ENCODE measurements around the gene GALNT18. TPM values are rescaled to one million over a fixed set of nuclear protein-coding genes. Genes with fewer than 3 reads are reported as not detected.
"Not testable (repeated sequence)": the region's sequence is repeated elsewhere in the genome, so short reads cannot be mapped to it uniquely, and the experiment has no call there.

The GALNT18 gene
- total RNA-seq, 1 donor from 2014 or later = 1.2 TPM

DNA sequence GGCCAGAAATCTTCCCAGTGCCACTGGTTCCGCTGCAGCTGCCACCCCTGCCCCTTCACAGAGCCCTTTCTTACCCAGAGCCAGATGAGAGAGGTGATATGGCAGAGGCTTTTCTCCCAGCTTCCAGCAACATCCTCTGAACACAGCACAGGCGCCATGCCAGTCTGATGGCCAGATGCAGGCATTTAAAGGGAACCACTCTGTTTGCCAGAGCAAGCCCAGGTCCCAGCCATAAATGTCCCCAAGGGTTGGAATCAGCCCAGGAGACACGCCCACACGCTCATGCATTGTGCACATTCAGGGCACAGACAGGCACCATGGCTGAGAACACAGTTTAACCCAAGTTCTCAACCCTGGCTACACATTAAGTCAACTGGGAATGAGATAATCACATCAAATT is 154.5 kb downstream of the GALNT18 start:
- intact Hi-C loops (cut with micrococcal nuclease) = no loop called here

DNA sequence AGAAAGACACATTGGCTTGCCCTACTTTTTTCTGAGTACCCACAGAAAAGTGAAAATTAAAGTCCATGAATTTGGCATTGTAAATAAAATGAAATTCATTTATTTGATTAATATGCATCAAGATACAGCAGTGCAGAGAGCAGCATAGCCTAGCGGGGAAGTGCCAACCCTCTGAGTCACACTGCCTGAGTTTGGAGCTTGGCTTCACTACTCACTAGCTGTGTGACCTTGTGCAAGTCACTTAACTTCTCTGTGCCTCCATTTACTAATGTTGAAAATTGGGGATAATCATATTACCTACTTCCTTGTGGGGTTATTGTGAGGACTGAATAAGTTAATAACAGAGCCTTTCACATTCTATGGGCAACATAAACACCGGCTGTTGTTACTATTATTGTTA is 157.2 kb downstream of the GALNT18 start:
- intact Hi-C loops (cut with micrococcal nuclease) = no loop called here

- intact Hi-C loops (cut with micrococcal nuclease) = no loop called here
Observed at GRCh38 chr11:11463405-11463804, 158.4 kb downstream of the GALNT18 start.

DNA sequence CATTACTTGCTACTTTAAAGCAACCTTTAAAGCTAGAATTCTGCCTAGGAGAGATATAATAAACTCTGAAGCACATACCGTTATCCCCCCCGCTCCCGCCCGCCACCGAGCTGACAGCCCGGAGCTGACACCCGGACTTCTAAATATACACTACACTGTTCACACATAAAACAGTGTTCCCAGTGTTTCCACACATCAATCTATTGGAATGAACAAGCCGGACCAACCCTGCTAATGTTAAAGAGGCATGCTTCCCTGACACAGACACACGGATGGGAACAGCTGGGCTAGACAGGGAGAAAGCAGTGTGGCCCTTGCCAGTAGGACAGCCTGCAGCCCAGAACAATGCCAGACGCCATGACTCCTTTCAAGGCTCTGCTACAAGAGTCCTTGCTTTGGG is 160.3 kb downstream of the GALNT18 start:
- intact Hi-C loops (cut with micrococcal nuclease) = no loop called here

GRCh38 chr11:11459578-11459977 is 162.2 kb downstream of the GALNT18 start:
- intact Hi-C loops (cut with micrococcal nuclease) = no loop called here

DNA sequence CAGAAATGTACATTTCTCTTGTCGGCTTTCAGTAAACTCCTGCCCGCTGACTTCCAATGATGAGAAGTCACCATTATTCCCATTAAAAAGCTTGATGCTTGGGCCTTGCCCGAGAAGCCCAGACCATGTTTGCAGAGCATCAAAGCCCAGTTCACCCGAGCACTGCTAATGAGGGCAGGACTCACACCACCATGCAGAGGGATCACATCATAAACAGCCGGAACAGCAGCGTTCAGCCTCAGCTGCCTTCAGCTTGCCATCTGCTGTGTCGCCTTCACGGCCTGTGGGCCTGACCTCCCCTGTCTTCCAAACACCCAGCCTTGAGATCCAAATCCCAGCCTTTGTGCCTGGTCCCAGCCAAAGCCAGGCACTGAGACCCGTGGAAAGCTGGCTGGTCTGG is 163.3 kb downstream of the GALNT18 start:
- intact Hi-C loops (cut with micrococcal nuclease) = no loop called here

DNA sequence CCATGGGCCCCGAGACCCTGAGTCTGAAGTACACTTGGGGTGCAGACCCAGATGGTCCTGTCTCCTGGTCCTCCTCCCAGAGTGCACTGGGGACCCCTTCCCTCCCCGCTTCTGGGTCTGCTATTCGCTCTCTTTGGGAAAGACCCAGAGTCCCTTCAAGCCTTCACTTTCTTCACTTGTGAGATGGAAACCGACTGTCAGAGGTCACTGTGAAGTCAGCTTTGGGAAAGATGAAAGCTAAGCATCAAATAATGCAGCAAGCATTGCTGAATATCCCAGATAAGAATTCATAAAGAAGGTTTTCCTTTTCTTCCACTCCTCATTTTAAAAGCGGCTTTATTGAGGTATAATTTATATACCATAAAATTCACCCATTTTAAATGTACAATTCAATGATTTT is 163.8 kb downstream of the GALNT18 start:
- intact Hi-C loops (cut with micrococcal nuclease) = no loop called here

DNA sequence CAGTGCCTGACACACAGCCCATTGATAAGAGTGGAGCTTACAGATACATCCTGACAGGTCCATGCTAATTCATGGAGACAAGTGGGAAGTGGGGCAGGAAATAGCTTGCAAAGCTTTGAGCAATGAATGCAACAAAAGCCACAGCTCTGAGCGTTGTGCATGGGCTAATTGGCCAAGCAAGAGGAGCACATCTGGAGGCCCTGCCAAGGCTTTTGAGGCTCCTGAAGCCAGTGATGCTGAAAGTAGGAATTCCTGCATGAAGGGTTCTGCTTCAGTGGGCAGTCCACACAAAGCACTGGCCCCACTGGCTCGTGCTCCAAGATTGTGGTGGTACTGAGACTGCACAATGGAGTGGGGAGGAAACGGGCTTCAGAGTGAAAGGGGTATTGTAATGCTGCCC is 164.9 kb downstream of the GALNT18 start:
- intact Hi-C loops (cut with micrococcal nuclease) = no loop called here

DNA sequence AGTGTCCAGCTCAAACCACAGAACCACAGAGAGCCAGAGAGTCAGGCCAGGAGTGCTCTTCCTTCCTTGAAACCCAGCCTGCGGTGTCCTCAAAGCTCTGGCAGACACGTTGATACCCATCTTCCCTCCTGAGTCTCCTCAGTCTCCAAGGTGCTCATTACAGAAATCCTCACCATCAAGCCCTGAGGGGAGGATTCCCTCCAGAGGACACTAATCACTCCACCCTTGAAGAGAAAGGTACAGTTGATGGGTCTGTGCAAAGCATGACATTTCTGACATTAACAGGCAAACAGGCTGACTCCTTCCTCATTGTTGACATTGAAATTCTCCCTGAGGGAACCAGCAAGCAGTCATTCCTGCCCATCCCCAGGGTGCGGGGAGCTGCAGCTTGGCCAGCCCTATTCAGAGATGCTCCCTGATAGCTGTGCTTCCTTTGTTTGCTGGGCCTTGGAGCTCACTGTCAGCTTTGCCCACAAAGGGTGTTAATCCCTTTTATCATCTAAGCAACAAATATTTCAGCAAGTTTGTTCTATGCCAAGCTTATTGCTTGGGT is 167.1 kb downstream of the GALNT18 start:
- intact Hi-C loops (cut with micrococcal nuclease) = no loop called here

GRCh38 chr11:11451501-11452005 is 170.3 kb downstream of the GALNT18 start:
- intact Hi-C loops (cut with micrococcal nuclease) = no loop called here

- intact Hi-C loops (cut with micrococcal nuclease) = no loop called here
Observed at GRCh38 chr11:11450744-11451362, 171.0 kb downstream of the GALNT18 start.

DNA sequence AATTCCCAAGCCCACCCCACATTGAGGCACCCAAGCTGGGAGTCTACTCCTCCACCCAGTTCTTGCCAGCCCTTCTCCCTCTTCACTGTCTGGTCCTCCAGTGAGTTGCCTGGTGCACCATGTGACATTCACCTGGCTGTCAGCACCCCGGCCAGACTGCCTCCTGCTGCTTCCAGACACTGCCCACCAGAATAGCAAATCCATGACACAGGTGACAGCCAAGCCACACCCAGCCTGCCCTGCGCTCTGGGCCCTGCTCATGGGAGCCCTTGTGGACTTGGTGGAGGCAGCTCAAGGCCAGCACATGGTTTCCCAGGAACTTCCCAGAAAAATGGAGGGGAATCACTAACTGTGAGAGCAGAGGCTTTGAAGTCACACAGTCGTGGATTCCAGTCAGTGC is 172.5 kb downstream of the GALNT18 start:
- intact Hi-C loops (cut with micrococcal nuclease) = no loop called here

GRCh38 chr11:11448626-11449025 is 173.2 kb downstream of the GALNT18 start:
- intact Hi-C loops (cut with micrococcal nuclease) = no loop called here

DNA sequence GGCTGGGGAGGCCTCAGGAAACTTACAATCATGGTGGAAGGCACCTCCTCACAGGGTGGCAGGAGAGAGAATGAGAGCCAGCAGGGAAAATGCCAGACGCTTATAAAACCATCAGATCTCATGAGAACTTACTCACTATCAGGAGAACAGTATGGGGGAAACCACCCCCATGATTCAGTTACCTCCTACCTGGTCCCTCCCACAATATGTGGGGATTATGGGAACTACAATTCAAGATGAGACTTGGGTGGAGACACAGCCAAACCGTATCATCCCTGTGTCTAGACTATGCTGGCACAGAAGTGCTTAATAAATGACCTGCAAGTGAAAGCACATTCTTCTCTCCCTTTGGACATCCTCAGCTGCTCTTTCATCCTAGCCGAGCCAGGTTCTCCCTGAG is 174.2 kb downstream of the GALNT18 start:
- intact Hi-C loops (cut with micrococcal nuclease) = not testable (repeated sequence)

DNA sequence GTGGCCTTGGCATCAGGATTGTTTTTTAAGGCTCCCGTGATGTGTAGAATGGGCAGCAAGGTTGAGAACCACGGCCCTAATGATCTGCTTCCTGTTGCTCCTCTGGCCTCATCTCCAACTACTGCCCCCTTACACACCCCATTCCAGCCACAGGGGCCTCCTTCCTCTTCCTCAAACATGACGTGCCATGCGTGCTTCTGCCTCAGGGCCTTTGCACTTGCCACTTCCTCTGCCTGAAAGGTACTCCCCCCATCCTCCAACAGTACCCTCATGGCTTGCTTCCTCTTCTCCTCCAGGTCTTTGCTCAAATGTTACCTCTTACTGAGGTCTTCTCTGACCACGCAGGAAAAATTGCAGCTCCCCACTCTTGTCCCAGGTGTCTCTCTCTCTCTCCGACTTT is 174.8 kb downstream of the GALNT18 start:
- intact Hi-C loops (cut with micrococcal nuclease) = no loop called here

DNA sequence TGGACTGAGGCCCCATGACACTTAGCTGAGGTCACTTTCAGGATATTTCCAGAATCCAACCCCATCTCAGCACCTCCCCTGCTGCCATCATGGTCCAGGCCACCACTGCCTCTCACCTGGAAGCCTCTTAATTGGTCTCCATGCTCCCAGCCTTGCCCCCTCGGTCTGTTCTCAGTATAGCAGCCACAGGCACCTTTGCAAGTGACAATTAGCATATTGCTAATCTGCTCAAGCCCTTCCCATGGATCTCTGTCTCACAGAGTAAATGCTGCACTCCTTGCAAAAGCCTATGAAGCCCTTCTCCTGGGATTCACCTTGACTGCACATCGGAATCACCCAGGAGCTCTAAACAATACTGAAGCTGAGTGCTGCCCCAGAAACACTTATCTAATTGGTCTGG is 175.2 kb downstream of the GALNT18 start:
- intact Hi-C loops (cut with micrococcal nuclease) = no loop called here

- intact Hi-C loops (cut with micrococcal nuclease) = no loop called here
Observed at GRCh38 chr11:11445441-11446185, 176.2 kb downstream of the GALNT18 start.

DNA sequence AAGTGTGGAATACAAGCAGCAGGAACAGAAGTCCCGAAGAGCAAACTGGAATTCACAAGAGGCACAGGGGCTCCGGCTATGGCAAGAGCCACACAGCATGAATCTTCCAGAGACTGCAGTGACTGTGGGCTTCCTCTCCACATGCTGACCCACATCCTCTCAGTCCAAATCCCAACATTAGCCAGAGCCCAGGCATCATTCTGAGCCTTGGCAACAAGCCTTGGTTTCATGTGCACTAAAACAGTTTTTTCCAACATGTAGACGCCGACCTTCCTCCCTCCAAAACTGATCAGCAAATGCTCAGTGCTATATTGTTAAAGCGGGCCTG is 177.0 kb downstream of the GALNT18 start:
- intact Hi-C loops (cut with micrococcal nuclease) = no loop called here

DNA sequence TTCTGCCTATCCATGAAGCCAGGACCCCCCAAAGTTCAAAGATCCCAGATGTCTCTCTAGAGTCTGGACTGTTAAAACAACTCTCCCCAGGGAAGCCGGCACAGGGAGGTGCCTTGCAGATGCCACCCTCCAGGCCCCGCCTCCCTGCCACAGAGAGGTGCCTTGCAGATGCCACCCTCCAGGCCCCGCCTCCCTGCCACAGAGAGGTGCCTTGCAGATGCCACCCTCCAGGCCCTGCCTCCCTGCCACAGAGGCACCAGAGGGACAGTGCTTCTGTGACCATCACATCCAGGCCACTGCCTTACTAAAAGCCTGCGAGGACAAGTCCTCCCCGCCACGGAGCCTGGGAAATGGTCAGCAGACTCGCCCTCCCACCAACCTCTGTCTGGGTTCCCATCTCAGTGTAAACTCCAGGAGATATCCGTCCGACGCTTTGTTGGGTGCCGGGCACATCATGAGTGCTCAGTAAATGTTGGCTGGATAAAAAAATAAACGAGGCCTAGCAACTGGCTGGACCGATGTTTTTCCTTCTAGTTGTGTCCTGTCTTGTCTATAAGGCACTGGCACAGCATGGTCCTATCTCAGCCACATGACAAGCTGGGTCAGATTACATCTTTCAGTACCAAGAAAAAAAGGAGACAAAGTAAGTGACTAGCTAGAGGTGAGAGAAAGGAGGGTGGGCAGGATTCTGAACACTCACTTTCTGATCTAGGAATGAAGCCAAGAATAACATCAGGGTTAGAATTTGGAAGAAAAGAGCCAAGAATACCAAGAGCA is 177.6 kb downstream of the GALNT18 start:
- intact Hi-C loops (cut with micrococcal nuclease) = no loop called here

GRCh38 chr11:11442791-11443190 is 179.0 kb downstream of the GALNT18 start:
- intact Hi-C loops (cut with micrococcal nuclease) = no loop called here

DNA sequence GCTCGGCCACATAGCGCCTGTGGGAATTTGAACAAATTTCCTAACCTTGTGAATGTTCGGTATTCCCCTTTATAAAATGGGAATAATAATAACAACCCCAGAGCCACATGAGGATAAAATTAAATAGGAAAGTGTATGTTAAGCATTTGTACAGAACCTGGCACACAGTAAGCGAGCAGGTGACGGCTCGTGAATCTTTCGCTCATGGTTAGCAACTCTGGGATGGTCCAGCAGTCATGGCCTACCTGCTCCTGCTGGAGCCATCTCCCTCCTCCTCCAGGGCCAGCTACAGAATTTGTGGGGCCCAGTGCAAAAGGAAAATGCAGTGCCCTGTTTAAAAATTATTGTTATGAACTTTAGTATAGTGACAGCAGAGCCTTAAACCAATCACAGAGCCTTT is 180.3 kb downstream of the GALNT18 start:
- intact Hi-C loops (cut with micrococcal nuclease) = no loop called here

DNA sequence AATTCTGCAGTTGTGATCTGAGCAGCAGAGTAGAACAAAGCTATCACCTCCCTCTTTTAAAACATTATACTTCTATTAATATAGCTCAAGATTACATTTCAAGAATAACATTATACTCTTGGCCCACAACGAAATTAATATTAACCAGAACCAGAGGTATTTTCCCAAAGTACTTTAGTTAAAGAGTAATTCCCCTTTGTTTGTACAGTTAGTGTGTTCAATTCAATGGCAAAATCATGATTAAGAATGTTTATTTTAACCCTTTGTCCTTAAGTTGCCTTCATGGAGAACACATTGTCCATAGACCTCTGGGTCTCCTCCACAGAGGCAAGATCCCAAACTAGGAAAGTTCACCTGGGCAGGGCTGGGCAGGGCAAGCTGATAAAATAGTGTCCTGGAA is 180.7 kb downstream of the GALNT18 start:
- intact Hi-C loops (cut with micrococcal nuclease) = no loop called here
